Measurements from ENCODE around the gene TP53RK. TPM values are rescaled to one million over a fixed set of nuclear protein-coding genes. Genes with fewer than 3 reads are reported as not detected.
A peak's percentile ranks its signal among the peaks of the same experiment; 100 is the strongest.

Gene TP53RK
- 19.5 and 19.8 TPM in 2 replicates for total RNA-seq
- long read RNA-seq, transcript TP53RK-202 (2 exons, 3,515 nt), result major isoform, 18 of 28 reads
- long read RNA-seq, partial matches to known transcripts, result 0 of 28 reads
- long read RNA-seq, other reads (novel, unspliced or antisense), result 10 of 28 reads

DNA sequence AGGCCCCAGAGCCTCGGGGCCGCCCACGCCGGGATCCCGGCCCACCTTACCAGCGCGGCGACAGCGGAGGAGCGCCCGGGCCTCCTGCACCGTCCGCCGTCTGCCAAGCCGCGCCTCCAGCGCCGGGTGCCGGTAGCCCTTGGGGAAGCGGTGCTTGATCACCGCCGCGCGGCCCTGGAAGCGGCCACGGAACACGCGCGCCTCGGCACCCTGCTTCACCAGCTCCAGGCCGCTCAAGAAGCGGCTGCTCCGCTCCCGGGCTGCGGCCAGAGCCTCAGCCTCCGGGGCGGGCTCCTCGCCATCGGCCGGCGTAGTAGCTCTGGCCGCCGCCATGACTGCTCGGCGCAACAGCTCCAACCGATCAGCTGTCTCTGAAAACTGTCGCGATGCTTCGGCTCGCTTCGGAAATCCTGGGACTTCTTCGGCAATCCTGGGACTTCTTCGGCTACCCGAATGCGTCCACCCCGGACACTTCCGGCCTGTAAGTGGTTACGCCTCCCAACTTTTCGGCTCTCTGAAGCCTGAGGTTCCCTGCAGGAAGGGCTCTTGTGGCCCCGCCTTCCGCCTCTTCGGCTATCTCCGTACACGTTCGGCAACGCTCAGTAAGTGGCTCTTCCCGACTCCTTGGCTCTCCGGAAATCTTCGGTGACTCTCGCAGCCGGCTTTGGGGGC is at the start of gene TP53RK:
Gene TP53RK, minus strand, starts transcription at position 363 of the 672 bp plus-strand sequence. Its CDS starts 30 bp downstream, at position 333.
- Mint-ChIP-seq H3K4me1 (peaks cover 48% of the 10 kb centered on the region), H3K9me3 (no peaks in the 10 kb centered on the region), H3K4me3 (peak within 1 kb of the TSS; percentile 93), H3K36me3 (ENCODE audit: low read depth) (peaks cover 10% of the 10 kb centered on the region), H3K27ac (ENCODE audit: unreplicated experiment) (peak within 1 kb of the TSS; percentile 97), H3K27me3 (ENCODE audit: low read depth) (no peaks in the 10 kb centered on the region)
- peak; percentile 95 for DNase-seq (ENCODE audit: low read depth, low spot score)
- TF ChIP-seq, protein P1, sequence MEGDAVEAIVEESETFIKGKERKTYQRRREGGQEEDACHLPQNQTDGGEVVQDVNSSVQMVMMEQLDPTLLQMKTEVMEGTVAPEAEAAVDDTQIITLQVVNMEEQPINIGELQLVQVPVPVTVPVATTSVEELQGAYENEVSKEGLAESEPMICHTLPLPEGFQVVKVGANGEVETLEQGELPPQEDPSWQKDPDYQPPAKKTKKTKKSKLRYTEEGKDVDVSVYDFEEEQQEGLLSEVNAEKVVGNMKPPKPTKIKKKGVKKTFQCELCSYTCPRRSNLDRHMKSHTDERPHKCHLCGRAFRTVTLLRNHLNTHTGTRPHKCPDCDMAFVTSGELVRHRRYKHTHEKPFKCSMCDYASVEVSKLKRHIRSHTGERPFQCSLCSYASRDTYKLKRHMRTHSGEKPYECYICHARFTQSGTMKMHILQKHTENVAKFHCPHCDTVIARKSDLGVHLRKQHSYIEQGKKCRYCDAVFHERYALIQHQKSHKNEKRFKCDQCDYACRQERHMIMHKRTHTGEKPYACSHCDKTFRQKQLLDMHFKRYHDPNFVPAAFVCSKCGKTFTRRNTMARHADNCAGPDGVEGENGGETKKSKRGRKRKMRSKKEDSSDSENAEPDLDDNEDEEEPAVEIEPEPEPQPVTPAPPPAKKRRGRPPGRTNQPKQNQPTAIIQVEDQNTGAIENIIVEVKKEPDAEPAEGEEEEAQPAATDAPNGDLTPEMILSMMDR (conservative IDR thresholded peaks at IDR 0.05), result peak; percentile 49

DNA sequence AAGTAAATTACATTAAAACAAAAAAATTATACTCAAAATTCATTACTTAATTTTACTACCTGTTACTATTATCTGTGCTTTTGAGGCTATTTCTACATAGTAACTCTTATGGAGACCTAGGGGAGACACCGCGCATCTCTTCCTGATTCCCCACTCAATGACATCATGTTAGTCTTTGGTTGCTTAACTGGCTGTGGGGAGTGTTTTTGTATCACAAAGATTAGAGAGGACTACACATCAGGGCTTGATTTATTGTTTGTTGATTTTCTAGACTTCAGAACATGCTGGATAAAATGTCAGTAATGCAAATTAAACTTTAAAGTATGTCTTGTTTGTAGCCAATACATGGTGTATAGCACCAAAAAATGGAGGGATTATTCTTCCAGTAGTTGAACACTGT is 46.2 kb upstream of the TP53RK start:
- Mint-ChIP-seq H3K9me3 (peaks cover 6% of the 10 kb centered on the region), H3K27me3 (ENCODE audit: low read depth) (no peaks in the 10 kb centered on the region), H3K4me3 (no peak overlapping the region), H3K27ac (ENCODE audit: unreplicated experiment) (no peak overlapping the region), H3K4me1 (no peaks in the 10 kb centered on the region), H3K36me3 (ENCODE audit: low read depth) (peaks cover 10% of the 10 kb centered on the region)
- TF ChIP-seq, protein P1 (conservative IDR thresholded peaks at IDR 0.05), result no peak
- no peak for DNase-seq (ENCODE audit: low read depth, low spot score)

- peaks cover 18% of the 10 kb centered on the region for H3K36me3 Mint-ChIP-seq (ENCODE audit: low read depth)
- no peaks in the 10 kb centered on the region for H3K27me3 Mint-ChIP-seq (ENCODE audit: low read depth)
- H3K4me1 Mint-ChIP-seq, result no peaks in the 10 kb centered on the region
- peaks cover 4% of the 10 kb centered on the region for H3K9me3 Mint-ChIP-seq
- DNase-seq (ENCODE audit: low read depth, low spot score), result no peak
- TF ChIP-seq, protein P1 (conservative IDR thresholded peaks at IDR 0.05), result no peak
- H3K27ac Mint-ChIP-seq (ENCODE audit: unreplicated experiment), result no peak overlapping the region
- H3K4me3 Mint-ChIP-seq, result no peak overlapping the region
Measured at GRCh38 chr20:46731770-46732169, 42.5 kb upstream of the TP53RK start.

DNA sequence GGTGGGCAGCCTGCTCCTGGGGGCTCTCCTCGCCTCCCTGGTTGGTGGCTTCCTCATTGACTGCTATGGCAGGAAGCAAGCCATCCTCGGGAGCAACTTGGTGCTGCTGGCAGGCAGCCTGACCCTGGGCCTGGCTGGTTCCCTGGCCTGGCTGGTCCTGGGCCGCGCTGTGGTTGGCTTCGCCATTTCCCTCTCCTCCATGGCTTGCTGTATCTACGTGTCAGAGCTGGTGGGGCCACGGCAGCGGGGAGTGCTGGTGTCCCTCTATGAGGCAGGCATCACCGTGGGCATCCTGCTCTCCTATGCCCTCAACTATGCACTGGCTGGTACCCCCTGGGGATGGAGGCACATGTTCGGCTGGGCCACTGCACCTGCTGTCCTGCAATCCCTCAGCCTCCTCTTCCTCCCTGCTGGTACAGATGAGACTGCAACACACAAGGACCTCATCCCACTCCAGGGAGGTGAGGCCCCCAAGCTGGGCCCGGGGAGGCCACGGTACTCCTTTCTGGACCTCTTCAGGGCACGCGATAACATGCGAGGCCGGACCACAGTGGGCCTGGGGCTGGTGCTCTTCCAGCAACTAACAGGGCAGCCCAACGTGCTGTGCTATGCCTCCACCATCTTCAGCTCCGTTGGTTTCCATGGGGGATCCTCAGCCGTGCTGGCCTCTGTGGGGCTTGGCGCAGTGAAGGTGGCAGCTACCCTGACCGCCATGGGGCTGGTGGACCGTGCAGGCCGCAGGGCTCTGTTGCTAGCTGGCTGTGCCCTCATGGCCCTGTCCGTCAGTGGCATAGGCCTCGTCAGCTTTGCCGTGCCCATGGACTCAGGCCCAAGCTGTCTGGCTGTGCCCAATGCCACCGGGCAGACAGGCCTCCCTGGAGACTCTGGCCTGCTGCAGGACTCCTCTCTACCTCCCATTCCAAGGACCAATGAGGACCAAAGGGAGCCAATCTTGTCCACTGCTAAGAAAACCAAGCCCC is 36.2 kb upstream of the TP53RK start:
- no peaks in the 10 kb centered on the region for H3K4me1 Mint-ChIP-seq
- no peak overlapping the region for H3K4me3 Mint-ChIP-seq

More for the DNA sequence above, 36.2 kb upstream of the TP53RK start:
- TF ChIP-seq, protein P1 (conservative IDR thresholded peaks at IDR 0.05), result no peak
- Mint-ChIP-seq H3K9me3 (peaks cover 6% of the 10 kb centered on the region), H3K36me3 (ENCODE audit: low read depth) (peaks cover 18% of the 10 kb centered on the region), H3K27me3 (ENCODE audit: low read depth) (no peaks in the 10 kb centered on the region), H3K27ac (ENCODE audit: unreplicated experiment) (peak overlapping the region; percentile 27)
- DNase-seq (ENCODE audit: low read depth, low spot score), result no peak
